Large intestine (tissue), 12 donors: Measurements from ENCODE around the gene HJURP. TPM values are rescaled to one million over a fixed set of nuclear protein-coding genes. Genes with fewer than 3 reads are reported as not detected.
"Not testable (repeated sequence)": the region's sequence is repeated elsewhere in the genome, so short reads cannot be mapped to it uniquely, and the experiment has no call there.

Experiments
- DNase-seq, 2 donors: peaks; one replicate each; pipeline versions ENCODE4 v3.0.0 to v3.0.0-alpha.2; 2013
- H3K27ac ChIP-seq: one replicate; pipeline ENCODE4 v1.5.1; 2013; ENCODE audit warnings: low read length
- H3K27me3 ChIP-seq: 2 replicates; pipeline ENCODE4 v1.6.1; 2013; ENCODE audit warnings: low read length; ENCODE audit not compliant: control insufficient read depth, insufficient read depth
- H3K36me3 ChIP-seq: 2 replicates; pipeline ENCODE4 v1.6.1; 2013; ENCODE audit warnings: low read length; ENCODE audit not compliant: control insufficient read depth, insufficient read depth
- H3K4me1 ChIP-seq: one replicate; pipeline ENCODE4 v1.6.1; 2013; ENCODE audit warnings: low read length; ENCODE audit not compliant: control insufficient read depth, insufficient read depth
- H3K4me3 ChIP-seq: one replicate; pipeline ENCODE4 v1.5.1; 2013; ENCODE audit warnings: low read length
- H3K9me3 ChIP-seq: one replicate; pipeline ENCODE4 v1.6.1; 2013; ENCODE audit warnings: mild to moderate bottlenecking, low read depth, low read length, moderate library complexity; ENCODE audit not compliant: control insufficient read depth
- WGBS: methylation state at CpG from one replicate; pipeline ENCODE4 v1.1.5; 2013; ENCODE audit warnings: low lambda C conversion rate; ENCODE audit not compliant: insufficient coverage; 5-methylcytosine and 5-hydroxymethylcytosine counted together
- long read RNA-seq, 11 donors: transcript quantifications; one replicate each; lab custom pipeline, GENCODE V29; 2026
- polyA plus RNA-seq: library from polyadenylated mRNA; unstranded; fragments of 120-200 nt; gene quantifications from one replicate; pipeline ENCODE4 v1.2.1, GENCODE V29; 2013

HJURP gene, protein sequence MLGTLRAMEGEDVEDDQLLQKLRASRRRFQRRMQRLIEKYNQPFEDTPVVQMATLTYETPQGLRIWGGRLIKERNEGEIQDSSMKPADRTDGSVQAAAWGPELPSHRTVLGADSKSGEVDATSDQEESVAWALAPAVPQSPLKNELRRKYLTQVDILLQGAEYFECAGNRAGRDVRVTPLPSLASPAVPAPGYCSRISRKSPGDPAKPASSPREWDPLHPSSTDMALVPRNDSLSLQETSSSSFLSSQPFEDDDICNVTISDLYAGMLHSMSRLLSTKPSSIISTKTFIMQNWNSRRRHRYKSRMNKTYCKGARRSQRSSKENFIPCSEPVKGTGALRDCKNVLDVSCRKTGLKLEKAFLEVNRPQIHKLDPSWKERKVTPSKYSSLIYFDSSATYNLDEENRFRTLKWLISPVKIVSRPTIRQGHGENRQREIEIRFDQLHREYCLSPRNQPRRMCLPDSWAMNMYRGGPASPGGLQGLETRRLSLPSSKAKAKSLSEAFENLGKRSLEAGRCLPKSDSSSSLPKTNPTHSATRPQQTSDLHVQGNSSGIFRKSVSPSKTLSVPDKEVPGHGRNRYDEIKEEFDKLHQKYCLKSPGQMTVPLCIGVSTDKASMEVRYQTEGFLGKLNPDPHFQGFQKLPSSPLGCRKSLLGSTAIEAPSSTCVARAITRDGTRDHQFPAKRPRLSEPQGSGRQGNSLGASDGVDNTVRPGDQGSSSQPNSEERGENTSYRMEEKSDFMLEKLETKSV
- polyA plus RNA-seq, result 10.6 TPM
- long read RNA-seq, donor 1, partial matches to known transcripts, result 0 of 1 reads
- long read RNA-seq, donor 1, other reads (novel, unspliced or antisense), result 0 of 1 reads
- long read RNA-seq, donor 2, partial matches to known transcripts, result 14 of 14 reads
- long read RNA-seq, donor 2, other reads (novel, unspliced or antisense), result 0 of 14 reads
- long read RNA-seq, donor 3, result 0 reads
- long read RNA-seq, donor 4, result 0 reads
- long read RNA-seq, donor 5, result 0 reads
- long read RNA-seq, donor 6, partial matches to known transcripts, result 0 of 1 reads
- long read RNA-seq, donor 6, other reads (novel, unspliced or antisense), result 0 of 1 reads
- long read RNA-seq, donor 7, partial matches to known transcripts, result 7 of 9 reads
- long read RNA-seq, donor 7, other reads (novel, unspliced or antisense), result 0 of 9 reads
- long read RNA-seq, donor 8, partial matches to known transcripts, result 0 of 1 reads
- long read RNA-seq, donor 8, other reads (novel, unspliced or antisense), result 0 of 1 reads
- long read RNA-seq, donor 9, partial matches to known transcripts, result 10 of 11 reads
- long read RNA-seq, donor 9, other reads (novel, unspliced or antisense), result 0 of 11 reads
- long read RNA-seq, donor 10, partial matches to known transcripts, result 0 of 1 reads
- long read RNA-seq, donor 10, other reads (novel, unspliced or antisense), result 0 of 1 reads
- long read RNA-seq, donor 11, result 0 reads

DNA sequence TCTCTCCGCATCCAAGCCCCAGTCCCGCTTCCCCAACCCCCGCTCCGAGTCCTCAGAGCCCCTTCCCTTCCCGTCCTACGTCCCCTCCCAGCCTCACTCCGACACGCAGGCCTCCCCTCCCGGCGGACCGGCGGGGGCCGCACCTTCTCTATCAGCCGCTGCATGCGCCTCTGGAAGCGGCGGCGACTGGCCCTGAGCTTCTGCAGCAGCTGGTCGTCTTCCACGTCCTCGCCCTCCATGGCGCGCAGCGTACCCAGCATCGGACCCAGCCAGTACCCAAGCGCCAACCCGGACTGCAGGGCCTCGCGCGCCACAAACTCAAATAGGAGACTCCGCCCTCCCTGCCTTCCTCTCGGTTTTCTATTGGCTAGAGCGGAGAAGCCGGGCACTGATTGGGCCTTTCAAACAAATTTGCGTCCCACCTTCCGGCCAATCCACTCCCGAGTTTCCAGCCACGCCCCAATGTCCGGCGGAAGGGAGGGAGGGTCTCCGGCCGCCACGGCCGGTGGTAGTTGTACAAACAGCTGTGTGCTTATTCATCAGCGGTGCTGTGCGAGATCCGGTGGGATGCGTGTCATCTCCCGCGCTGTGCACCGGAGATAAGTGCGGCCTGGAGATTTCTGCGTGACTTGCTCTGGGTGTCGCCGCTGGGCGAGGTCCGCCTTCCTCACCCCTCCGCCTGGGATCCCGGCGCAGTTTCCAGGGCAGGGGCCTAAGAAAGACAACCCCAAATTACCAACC is at the start of gene HJURP:
Gene HJURP, minus strand, starts transcription at position 295 of the 741 bp plus-strand sequence. Its CDS starts 35 bp downstream, at position 260.
- Histone ChIP-seq H3K9me3 (no peaks in the 10 kb centered on the region), H3K36me3 (peaks cover 8% of the 10 kb centered on the region), H3K4me1 (peaks cover 7% of the 10 kb centered on the region), H3K27ac (peak within 1 kb of the TSS; percentile 46), H3K27me3 (no peaks in the 10 kb centered on the region), H3K4me3 (peak within 1 kb of the TSS; percentile 93)
- peak; percentile 91 to 93 for DNase-seq
- no CpG with 5 or more reads among the region's 60 CpGs for WGBS

DNA sequence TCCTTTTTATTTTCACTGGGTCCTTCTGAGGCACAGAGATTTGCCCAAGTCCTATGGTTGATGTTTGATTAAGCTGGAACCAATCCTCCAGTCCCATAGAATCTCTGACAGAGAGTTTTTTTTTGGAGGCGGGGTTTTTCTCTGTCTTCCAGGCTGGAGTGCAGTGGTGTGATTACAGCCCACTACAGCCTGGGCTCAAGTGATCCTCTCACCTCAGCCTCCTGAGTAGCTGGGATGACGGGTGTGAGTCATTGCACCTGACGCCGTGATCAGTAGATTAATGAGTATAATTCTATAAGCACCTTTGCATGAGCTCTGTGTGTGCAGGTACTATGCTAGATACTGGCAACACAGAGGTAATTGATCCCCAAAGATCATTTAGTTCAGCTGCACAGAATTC is 47.5 kb upstream of the HJURP start:
- Histone ChIP-seq H3K36me3 (no peaks in the 10 kb centered on the region), H3K27ac (no peak overlapping the region), H3K4me3 (no peak overlapping the region), H3K9me3 (no peaks in the 10 kb centered on the region), H3K4me1 (no peaks in the 10 kb centered on the region), H3K27me3 (peaks cover 8% of the 10 kb centered on the region)
- no peak for DNase-seq
- WGBS, result no CpG with 5 or more reads among the region's 4 CpGs

DNA sequence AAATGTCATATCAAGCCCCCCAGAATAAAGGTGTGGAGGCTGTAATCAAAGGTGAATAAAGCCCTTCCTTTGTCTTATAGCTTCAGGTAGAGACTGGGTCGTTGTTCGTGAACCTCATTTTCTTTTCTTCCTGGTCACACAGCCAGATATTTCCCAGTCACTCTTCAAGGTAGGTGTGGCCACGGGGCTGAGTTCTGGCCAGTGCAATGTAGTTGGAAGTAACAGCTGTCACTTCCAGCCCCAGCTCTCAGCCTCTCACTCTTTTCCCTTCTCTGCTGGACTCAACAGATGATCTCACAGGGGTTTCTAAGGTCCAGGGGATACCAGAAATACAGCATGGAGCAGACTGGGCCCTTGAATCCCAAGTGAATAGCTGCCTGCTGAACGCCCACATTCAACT is 47.0 kb upstream of the HJURP start:
- peaks cover 10% of the 10 kb centered on the region for H3K27me3 ChIP-seq
- no peak overlapping the region for H3K27ac ChIP-seq
- no peaks in the 10 kb centered on the region for H3K9me3 ChIP-seq
- H3K4me3 ChIP-seq, result no peak overlapping the region
- H3K4me1 ChIP-seq, result no peaks in the 10 kb centered on the region
- DNase-seq, result no peak
- H3K36me3 ChIP-seq, result no peaks in the 10 kb centered on the region
- no CpG with 5 or more reads among the region's 4 CpGs for WGBS

DNA sequence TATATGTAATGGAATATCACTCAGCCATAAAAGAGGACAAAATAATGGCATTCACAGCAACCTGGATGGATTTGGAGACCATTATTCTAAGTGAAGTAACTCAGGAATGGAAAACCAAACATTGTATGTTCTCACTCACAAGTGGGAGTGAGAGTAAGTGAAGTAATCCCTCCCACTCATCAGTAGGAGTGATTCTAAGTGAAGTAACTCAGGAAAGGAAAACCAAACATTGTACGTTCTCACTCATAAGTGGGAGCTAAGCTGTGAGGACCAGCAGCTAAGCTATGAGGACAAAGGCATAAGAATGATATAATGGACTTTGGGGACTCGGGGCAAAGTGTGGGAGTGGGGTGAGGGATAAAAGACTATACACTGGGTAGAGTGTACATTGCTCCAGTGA is 41.9 kb upstream of the HJURP start:
- not testable (repeated sequence) for H3K27ac ChIP-seq, H3K4me1 ChIP-seq, H3K36me3 ChIP-seq, H3K4me3 ChIP-seq, H3K27me3 ChIP-seq, H3K9me3 ChIP-seq, DNase-seq
- 90% methylated on average over 2 of the region's 2 CpGs for WGBS

DNA sequence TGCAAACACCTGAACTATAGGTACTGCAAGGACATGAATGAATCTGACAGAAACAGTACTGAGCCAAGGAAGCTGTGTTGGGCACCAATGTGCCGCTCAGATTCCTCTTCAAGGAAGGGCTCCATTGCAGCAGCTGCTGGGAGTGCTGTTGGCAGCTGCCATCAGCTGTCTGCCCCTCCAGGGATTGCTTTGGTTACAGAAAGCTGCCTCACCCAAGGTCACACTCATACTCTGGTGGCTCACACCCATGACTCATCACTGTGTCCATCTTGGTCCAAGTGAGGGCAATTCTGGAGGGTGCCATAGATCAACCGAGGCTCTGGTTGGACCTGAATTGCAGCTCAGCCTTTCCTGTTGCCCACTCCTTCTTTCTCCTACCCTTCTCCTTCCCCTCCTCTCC is 38.5 kb upstream of the HJURP start:
- no CpG with 5 or more reads among the region's 2 CpGs for WGBS

DNA sequence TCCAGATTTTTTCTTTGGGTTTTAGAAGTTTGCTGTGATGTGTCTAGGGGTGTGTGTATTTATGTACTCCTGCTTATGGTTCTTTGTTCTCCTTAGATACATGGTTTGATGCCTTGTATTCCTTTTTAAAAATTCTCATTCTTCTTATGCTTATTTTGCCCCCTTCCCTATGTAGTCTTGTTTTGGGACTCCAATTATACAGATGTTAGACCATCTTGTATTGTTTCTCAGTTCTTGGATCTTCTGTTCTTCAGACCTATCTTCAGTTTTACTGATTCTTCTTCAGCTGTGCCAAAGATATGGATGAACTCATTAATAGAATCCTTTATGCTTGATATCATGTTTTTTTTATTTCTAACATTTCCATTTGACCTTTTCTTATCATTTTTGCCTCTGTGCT is 28.0 kb upstream of the HJURP start:
- Histone ChIP-seq H3K27me3 (no peaks in the 10 kb centered on the region), H3K4me1 (no peaks in the 10 kb centered on the region), H3K36me3 (no peaks in the 10 kb centered on the region), H3K27ac (no peak overlapping the region), H3K9me3 (peaks cover 11% of the 10 kb centered on the region), H3K4me3 (no peak overlapping the region)
- no peak for DNase-seq

More for the DNA sequence above, 38.5 kb upstream of the HJURP start:
- Histone ChIP-seq H3K4me3 (no peak overlapping the region), H3K36me3 (no peaks in the 10 kb centered on the region), H3K9me3 (no peaks in the 10 kb centered on the region), H3K4me1 (no peaks in the 10 kb centered on the region), H3K27ac (no peak overlapping the region), H3K27me3 (peaks cover 9% of the 10 kb centered on the region)
- peak in 1 of 2 donors; percentile 6 for DNase-seq

DNA sequence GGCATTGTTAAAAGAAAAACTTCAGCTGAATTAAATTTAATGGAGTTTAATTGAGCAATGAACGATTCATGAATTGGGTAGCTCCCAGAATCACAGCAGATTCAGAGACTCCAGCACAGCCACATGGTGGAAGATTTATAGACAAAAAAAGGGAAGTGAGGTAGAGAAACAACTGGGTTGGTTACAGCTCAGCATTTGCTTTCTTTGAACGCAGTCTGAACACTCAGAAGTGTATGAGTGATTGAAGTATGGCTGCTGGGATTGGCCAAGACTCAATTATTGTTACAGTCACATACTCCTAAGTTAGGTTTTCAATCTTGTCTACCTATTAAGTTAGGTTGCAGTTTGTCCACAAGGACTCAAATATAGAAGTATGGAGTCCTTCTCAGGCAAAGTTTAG is 17.8 kb upstream of the HJURP start:
- WGBS, result 73% methylated on average over 1 of the region's 2 CpGs
- not testable (repeated sequence) for H3K4me1 ChIP-seq, H3K27me3 ChIP-seq, H3K27ac ChIP-seq, DNase-seq, H3K36me3 ChIP-seq, H3K9me3 ChIP-seq, H3K4me3 ChIP-seq

DNA sequence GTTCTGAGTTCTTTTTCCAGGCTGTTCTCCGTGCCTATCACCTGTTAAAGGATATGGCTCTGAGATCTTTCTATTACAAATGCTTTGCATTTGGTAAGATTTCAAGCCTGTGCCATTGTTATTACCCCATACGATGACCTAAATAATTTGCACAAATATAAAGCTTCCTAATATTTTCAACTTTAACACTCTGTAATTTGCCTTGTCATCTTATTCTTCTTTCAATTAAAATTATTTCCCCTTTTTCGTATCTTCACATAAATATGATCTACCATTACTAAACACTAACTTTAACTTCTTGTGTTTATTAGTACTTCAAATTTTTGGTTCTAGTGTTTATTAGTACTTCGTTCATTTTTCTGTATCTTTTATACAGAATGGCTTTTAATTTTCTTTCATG is 17.1 kb upstream of the HJURP start:
- 73% methylated on average over 3 of the region's 4 CpGs for WGBS
- peaks cover 10% of the 10 kb centered on the region for H3K9me3 ChIP-seq
- no peak overlapping the region for H3K4me3 ChIP-seq
- peaks cover 3% of the 10 kb centered on the region for H3K27me3 ChIP-seq
- DNase-seq, result no peak
- H3K27ac ChIP-seq, result no peak overlapping the region
- H3K4me1 ChIP-seq, result peaks cover 3% of the 10 kb centered on the region
- no peaks in the 10 kb centered on the region for H3K36me3 ChIP-seq

DNA sequence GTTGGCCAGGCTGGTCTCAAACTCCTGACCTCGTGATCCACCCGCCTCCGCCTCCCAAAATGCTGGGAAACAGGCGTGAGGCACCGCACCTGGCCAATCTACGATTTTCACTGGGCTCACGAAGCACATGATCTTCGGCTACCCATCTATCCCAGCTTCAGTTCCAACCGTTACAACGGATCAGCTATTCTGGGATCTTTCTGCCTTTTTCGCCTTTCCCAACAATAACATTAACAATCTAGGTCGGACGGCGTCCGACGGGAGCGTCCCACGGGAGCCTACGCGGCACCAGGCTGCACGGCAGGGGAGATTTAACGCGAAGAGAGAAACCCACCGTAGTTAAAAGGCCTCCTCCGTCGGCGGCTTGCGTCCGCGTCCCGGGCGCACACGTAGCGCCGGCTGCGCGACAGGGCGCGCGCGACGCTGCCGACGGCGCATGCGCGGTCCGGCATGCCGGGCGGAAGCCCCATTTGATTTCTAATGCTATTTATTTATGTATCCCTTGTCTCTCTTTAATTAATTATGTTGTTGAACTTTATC is 13.7 kb upstream of the HJURP start, which contains the start of gene MSL3B:
Gene MSL3B, minus strand, starts transcription at position 394 of the 540 bp plus-strand sequence.
- Histone ChIP-seq H3K27ac (no peak within 1 kb of the TSS), H3K9me3 (peaks cover 14% of the 10 kb centered on the region), H3K4me3 (peak within 1 kb of the TSS; percentile 68), H3K4me1 (peaks cover 3% of the 10 kb centered on the region), H3K36me3 (no peaks in the 10 kb centered on the region), H3K27me3 (peaks cover under 1% of the 10 kb centered on the region)
- peak; percentile 44 to 66 for DNase-seq
- 12% methylated on average over 11 of the region's 50 CpGs for WGBS
